Neural crest cell (in vitro differentiated cells): ENCODE results near the gene CD59. TPM values are rescaled to one million over a fixed set of nuclear protein-coding genes. Genes with fewer than 3 reads are reported as not detected.

Experiments
- DNase-seq: peaks from one replicate; pipeline ENCODE4 v3.0.0; 2021; ENCODE audit warnings: low read depth, mixed read lengths, low spot score
- H3K27ac Mint-ChIP-seq: one replicate; pipeline ENCODE4 v1.8.0; 2021; ENCODE audit warnings: mild to moderate bottlenecking, mixed read lengths; ENCODE audit not compliant: unreplicated experiment
- H3K27me3 Mint-ChIP-seq: 2 replicates; pipeline ENCODE4 v1.8.0; 2021; ENCODE audit warnings: low read depth, mild to moderate bottlenecking, mixed read lengths
- H3K36me3 Mint-ChIP-seq: 2 replicates; pipeline ENCODE4 v1.8.0; 2021; ENCODE audit warnings: low read depth, mild to moderate bottlenecking, mixed read lengths
- H3K4me1 Mint-ChIP-seq: 2 replicates; pipeline ENCODE4 v1.8.0; 2021; ENCODE audit warnings: mixed read lengths
- H3K4me3 Mint-ChIP-seq: one replicate; pipeline ENCODE4 v1.8.0; 2021; ENCODE audit warnings: mild to moderate bottlenecking, mixed read lengths
- H3K9me3 Mint-ChIP-seq: 2 replicates; pipeline ENCODE4 v1.8.0; 2021; ENCODE audit warnings: mixed read lengths
- total RNA-seq: library from RNA; stranded (reverse); gene quantifications from 2 replicates; pipeline ENCODE4 v1.2.1, GENCODE V29; 2021
- TF ChIP-seq, protein P1 (sequence below): fragments of 200-600 bp; sonication (generic); conservative IDR thresholded peaks from 2 replicates; pipeline ENCODE4 v1.5.0; 2021; ENCODE audit warnings: antibody characterized with exemption, mild to moderate bottlenecking

CD59 gene
- total RNA-seq, 1 donor from 2014 or later = 86.3 TPM

DNA sequence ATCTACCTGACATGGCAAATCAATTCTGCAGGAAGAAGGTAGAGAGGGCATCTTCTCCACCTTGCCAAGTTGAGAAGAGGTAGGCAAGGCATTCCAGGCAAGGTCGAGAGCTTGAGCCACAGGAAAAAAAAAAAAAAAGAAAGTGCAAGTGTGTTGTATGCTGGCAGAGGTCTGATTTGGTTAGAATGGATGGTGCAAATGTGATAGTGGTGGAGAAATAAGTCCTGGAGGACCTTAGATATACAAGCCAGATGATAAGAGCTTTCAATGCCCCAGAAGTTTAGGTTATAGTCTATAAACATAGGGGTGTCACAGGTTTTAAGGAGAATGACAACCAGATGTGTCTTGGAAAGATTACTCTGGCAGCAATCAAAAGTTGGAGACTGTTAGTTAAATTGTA, 36.6 kb upstream of the CD59 start:
- peak overlapping the region; percentile 62 for H3K4me3 Mint-ChIP-seq
- H3K27me3 Mint-ChIP-seq = peaks cover 31% of the 10 kb centered on the region
- no peaks in the 10 kb centered on the region for H3K36me3 Mint-ChIP-seq
- no peaks in the 10 kb centered on the region for H3K9me3 Mint-ChIP-seq
- peaks cover 19% of the 10 kb centered on the region for H3K4me1 Mint-ChIP-seq
- DNase-seq = no peak
- TF ChIP-seq, protein P1, sequence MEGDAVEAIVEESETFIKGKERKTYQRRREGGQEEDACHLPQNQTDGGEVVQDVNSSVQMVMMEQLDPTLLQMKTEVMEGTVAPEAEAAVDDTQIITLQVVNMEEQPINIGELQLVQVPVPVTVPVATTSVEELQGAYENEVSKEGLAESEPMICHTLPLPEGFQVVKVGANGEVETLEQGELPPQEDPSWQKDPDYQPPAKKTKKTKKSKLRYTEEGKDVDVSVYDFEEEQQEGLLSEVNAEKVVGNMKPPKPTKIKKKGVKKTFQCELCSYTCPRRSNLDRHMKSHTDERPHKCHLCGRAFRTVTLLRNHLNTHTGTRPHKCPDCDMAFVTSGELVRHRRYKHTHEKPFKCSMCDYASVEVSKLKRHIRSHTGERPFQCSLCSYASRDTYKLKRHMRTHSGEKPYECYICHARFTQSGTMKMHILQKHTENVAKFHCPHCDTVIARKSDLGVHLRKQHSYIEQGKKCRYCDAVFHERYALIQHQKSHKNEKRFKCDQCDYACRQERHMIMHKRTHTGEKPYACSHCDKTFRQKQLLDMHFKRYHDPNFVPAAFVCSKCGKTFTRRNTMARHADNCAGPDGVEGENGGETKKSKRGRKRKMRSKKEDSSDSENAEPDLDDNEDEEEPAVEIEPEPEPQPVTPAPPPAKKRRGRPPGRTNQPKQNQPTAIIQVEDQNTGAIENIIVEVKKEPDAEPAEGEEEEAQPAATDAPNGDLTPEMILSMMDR = no peak
- H3K27ac Mint-ChIP-seq = no peak overlapping the region

DNA sequence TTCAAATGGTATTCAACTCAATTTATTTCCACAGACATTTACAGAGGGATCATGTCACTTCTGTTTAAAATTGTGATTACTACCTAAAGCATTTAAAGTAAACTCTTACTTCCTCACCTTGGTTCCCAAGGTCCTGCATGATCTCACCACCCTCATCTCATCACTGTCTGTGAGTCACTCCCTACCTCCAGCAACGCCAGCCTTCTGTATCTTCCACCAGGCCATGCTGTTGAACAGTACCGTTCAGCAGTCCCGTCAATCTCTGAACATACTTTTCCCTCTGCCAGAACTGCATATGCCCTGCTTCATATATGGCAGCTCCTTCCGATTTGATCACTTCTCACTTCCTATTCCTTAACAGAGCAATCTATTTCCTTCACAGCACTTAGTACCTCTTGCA, 36.1 kb upstream of the CD59 start:
- H3K36me3 Mint-ChIP-seq = no peaks in the 10 kb centered on the region
- no peaks in the 10 kb centered on the region for H3K9me3 Mint-ChIP-seq

DNA sequence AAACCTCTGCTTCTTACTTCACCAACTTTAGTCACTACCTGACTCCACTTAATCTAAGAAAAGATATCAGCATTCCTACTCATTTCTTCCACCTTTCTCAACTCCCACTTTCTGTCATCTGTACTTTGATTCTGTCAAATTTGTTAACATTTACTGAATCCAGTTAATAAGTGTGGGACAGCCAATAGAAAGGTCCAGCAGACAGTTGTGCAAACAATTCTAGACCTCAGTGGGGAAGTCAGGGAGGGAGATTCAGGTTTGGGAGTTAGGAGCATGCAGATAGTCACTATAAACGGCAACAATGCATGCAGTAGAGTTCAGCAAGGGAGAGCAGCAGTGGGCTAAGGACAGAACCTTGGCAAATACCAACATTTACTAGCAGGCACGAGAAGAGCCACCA, 34.0 kb upstream of the CD59 start:
- Mint-ChIP-seq H3K9me3 (no peaks in the 10 kb centered on the region), H3K27me3 (peaks cover 17% of the 10 kb centered on the region), H3K36me3 (peaks cover 3% of the 10 kb centered on the region), H3K27ac (no peak overlapping the region), H3K4me1 (peaks cover 18% of the 10 kb centered on the region), H3K4me3 (peak overlapping the region; percentile 32)
- DNase-seq = no peak
- TF ChIP-seq, protein P1 = no peak

More for the DNA sequence above, 36.1 kb upstream of the CD59 start:
- Mint-ChIP-seq H3K4me1 (peaks cover 19% of the 10 kb centered on the region), H3K4me3 (peak overlapping the region; percentile 62), H3K27ac (no peak overlapping the region), H3K27me3 (peaks cover 29% of the 10 kb centered on the region)
- TF ChIP-seq, protein P1 = no peak
- no peak for DNase-seq

DNA sequence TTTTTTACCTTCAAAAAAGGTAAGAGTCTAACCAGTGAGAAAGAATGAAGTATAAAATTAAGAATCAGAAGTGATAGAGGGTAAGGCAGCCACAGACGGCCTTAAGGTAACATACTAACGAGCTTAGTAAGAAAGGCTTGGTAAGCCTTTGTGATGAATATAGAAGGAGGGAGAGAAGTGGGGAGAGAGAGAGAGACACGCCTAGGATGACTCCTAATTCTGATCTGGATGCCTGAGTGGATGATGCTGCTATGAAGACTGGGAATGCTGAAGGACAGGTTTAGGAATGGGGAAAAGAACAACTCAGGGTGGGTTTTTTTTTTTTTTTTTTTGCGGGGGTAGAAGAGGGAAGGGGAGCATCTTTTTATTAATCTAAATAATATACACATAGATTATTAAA, 33.3 kb upstream of the CD59 start:
- Mint-ChIP-seq H3K36me3 (peaks cover 8% of the 10 kb centered on the region), H3K27ac (no peak overlapping the region), H3K4me1 (peaks cover 11% of the 10 kb centered on the region), H3K9me3 (no peaks in the 10 kb centered on the region), H3K27me3 (peaks cover 10% of the 10 kb centered on the region), H3K4me3 (no peak overlapping the region)
- TF ChIP-seq, protein P1 = no peak
- no peak for DNase-seq

DNA sequence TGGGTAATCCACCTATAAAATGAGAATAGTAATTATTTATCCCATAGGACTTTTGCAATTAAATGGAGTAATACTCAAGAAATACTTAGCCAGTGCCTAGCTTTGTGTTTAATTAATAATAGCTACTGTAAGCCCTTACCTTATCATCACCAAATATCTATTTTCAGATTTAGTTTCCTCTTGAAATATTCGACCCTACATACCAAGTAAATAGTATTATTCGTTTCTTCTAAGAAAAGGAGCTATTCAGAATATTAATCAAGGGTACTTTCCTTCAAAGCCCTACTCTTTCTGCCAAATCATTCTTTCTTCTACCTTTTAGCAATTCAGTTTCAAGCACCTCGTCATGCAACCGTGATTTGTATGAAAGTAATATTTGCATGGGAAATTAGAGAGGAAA, 31.4 kb upstream of the CD59 start:
- peaks cover 21% of the 10 kb centered on the region for H3K36me3 Mint-ChIP-seq
- peaks cover under 1% of the 10 kb centered on the region for H3K27me3 Mint-ChIP-seq
- peaks cover 8% of the 10 kb centered on the region for H3K9me3 Mint-ChIP-seq
- H3K4me1 Mint-ChIP-seq = peaks cover 2% of the 10 kb centered on the region
- H3K4me3 Mint-ChIP-seq = no peak overlapping the region
- no peak overlapping the region for H3K27ac Mint-ChIP-seq
- TF ChIP-seq, protein P1 = no peak
- no peak for DNase-seq

DNA sequence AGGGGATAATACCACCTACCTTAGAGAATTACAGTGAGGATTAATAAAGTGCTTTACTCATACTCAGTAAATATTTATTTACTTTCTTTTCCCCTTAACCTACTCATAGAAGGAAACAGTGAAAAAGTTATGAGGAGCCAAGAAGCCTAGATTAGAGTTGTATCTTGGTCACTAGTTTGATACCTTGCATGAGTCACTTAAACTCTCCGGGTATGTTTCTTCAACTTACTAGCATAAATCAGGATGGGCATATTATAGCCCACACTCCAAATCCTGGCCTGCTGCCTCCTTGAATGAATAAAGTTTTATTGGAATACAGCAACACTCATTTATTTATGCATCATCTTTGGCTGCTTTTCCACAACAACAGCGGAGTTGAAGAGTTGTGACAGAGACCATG, 29.9 kb upstream of the CD59 start:
- no peak for DNase-seq
- Mint-ChIP-seq H3K36me3 (peaks cover 23% of the 10 kb centered on the region), H3K4me1 (no peaks in the 10 kb centered on the region), H3K4me3 (no peak overlapping the region), H3K27me3 (no peaks in the 10 kb centered on the region), H3K9me3 (peaks cover 8% of the 10 kb centered on the region), H3K27ac (no peak overlapping the region)
- TF ChIP-seq, protein P1 = no peak
